HepG2 (cell line): ENCODE data around the gene PSEN2. TPM values are rescaled to one million over a fixed set of nuclear protein-coding genes. Genes with fewer than 3 reads are reported as not detected.

Experiments used
- CENPT ChIP-seq: sonication (generic); formaldehyde crosslinking; IDR thresholded peaks from 2 replicates; pipeline ENCODE4 v1.8.0; 2022; ENCODE audit warnings: low read depth, mild to moderate bottlenecking, moderate library complexity, missing genetic modification reagents
- FOSL1 ChIP-seq: sonication (generic); formaldehyde crosslinking; IDR thresholded peaks from 2 replicates; pipeline ENCODE4 v1.9.0; 2021; ENCODE audit warnings: missing genetic modification reagents, borderline replicate concordance
- IRF1 ChIP-seq: sonication (generic); formaldehyde crosslinking; IDR thresholded peaks from 2 replicates; pipeline ENCODE4 v1.4.0; 2020; ENCODE audit warnings: low read depth, mild to moderate bottlenecking, missing genetic modification reagents
- MTA1 ChIP-seq: sonication (generic); formaldehyde crosslinking; IDR thresholded peaks from 2 replicates; pipeline ENCODE4 v1.4.0; 2020; ENCODE audit warnings: missing genetic modification reagents, mild to moderate bottlenecking, borderline replicate concordance
- MYC ChIP-seq: sonication (generic); formaldehyde crosslinking; IDR thresholded peaks from 2 replicates; pipeline ENCODE4 v1.9.0; 2021; ENCODE audit warnings: missing genetic modification reagents, borderline replicate concordance
- RAD21 ChIP-seq: fragments of 450-650 bp; formaldehyde crosslinking; IDR thresholded peaks from 2 replicates; pipeline ENCODE4 v1.5.0; 2020; ENCODE audit warnings: mild to moderate bottlenecking
- RFXANK ChIP-seq: IDR thresholded peaks from 2 replicates; pipeline ENCODE4 v1.6.1; 2016
- SP4 ChIP-seq: sonication (generic); formaldehyde crosslinking; IDR thresholded peaks from 2 replicates; pipeline ENCODE4 v1.8.1; 2023; ENCODE audit warnings: mild to moderate bottlenecking, missing genetic modification reagents
- SRF ChIP-seq: IDR thresholded peaks from 2 replicates; pipeline ENCODE4 v1.6.1; 2011; ENCODE audit warnings: mild to moderate bottlenecking, low read depth, low read length, moderate library complexity
- ZNF180 ChIP-seq: sonication (generic); formaldehyde crosslinking; IDR thresholded peaks from 2 replicates; pipeline ENCODE4 v1.4.0; 2020; ENCODE audit warnings: low read depth, missing genetic modification reagents, borderline replicate concordance
- polyA plus RNA-seq, 8 experiments: library from polyadenylated mRNA; depleted of rRNA in 3 of 8; stranded (reverse) in 7 of 8; unstranded in 1 of 8; fragments of >200 nt; fragmentation: Illumina TruSeq in 4 of 8; extraction: Trizol in 4 of 8; gene quantifications; 2 replicates each; pipeline versions ENCODE4 v1.2.1 to v1.2.3, GENCODE V29; 2011 to 2016; ENCODE audit warnings: low read depth in 4 of 8, missing spikeins in 1 of 8, mixed read lengths in 1 of 8; ENCODE audit not compliant: insufficient read depth in 1 of 8
- total RNA-seq, 5 experiments: library from RNA; depleted of rRNA; stranded (reverse); fragments of >200 nt; fragmentation: Illumina TruSeq; extraction: Trizol; gene quantifications; 2 replicates each; pipeline ENCODE4 v1.2.3, GENCODE V29; 2016; ENCODE audit warnings: low read depth in 1 of 5
- TF ChIP-seq, protein P1 (sequence below): sonication (generic); formaldehyde crosslinking; IDR thresholded peaks from 2 replicates; pipeline ENCODE4 v1.4.0; 2020; ENCODE audit warnings: missing genetic modification reagents, borderline replicate concordance
- TF ChIP-seq, protein P2 (sequence below): sonication (generic); formaldehyde crosslinking; IDR thresholded peaks from 2 replicates; pipeline ENCODE4 v1.5.0; 2020; ENCODE audit warnings: mild to moderate bottlenecking, missing genetic modification reagents, borderline replicate concordance
- TF ChIP-seq, protein P3 (sequence below): sonication (generic); formaldehyde crosslinking; IDR thresholded peaks from 2 replicates; pipeline ENCODE4 v1.9.0; 2021; ENCODE audit warnings: missing genetic modification reagents, borderline replicate concordance
- TF ChIP-seq, protein P4 (sequence below): sonication (generic); formaldehyde crosslinking; IDR thresholded peaks from 2 replicates; pipeline ENCODE4 v1.5.0; 2020; ENCODE audit warnings: mild to moderate bottlenecking, missing genetic modification reagents

PSEN2 gene
- total and polyA plus RNA-seq, 2 of the 13 experiments (the other 11 are each of a cell fraction or from before 2014, with no cell fraction given): 5.9 to 13.1 TPM

- TF ChIP-seq, protein P1, sequence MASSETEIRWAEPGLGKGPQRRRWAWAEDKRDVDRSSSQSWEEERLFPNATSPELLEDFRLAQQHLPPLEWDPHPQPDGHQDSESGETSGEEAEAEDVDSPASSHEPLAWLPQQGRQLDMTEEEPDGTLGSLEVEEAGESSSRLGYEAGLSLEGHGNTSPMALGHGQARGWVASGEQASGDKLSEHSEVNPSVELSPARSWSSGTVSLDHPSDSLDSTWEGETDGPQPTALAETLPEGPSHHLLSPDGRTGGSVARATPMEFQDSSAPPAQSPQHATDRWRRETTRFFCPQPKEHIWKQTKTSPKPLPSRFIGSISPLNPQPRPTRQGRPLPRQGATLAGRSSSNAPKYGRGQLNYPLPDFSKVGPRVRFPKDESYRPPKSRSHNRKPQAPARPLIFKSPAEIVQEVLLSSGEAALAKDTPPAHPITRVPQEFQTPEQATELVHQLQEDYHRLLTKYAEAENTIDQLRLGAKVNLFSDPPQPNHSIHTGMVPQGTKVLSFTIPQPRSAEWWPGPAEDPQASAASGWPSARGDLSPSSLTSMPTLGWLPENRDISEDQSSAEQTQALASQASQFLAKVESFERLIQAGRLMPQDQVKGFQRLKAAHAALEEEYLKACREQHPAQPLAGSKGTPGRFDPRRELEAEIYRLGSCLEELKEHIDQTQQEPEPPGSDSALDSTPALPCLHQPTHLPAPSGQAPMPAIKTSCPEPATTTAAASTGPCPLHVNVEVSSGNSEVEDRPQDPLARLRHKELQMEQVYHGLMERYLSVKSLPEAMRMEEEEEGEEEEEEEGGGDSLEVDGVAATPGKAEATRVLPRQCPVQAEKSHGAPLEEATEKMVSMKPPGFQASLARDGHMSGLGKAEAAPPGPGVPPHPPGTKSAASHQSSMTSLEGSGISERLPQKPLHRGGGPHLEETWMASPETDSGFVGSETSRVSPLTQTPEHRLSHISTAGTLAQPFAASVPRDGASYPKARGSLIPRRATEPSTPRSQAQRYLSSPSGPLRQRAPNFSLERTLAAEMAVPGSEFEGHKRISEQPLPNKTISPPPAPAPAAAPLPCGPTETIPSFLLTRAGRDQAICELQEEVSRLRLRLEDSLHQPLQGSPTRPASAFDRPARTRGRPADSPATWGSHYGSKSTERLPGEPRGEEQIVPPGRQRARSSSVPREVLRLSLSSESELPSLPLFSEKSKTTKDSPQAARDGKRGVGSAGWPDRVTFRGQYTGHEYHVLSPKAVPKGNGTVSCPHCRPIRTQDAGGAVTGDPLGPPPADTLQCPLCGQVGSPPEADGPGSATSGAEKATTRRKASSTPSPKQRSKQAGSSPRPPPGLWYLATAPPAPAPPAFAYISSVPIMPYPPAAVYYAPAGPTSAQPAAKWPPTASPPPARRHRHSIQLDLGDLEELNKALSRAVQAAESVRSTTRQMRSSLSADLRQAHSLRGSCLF (CRISPR knock-in tag): no peak
- TF ChIP-seq CENPT (CRISPR knock-in tag): no peak
- TF ChIP-seq FOSL1 (CRISPR knock-in tag): no peak
- peak; percentile 88 for TF ChIP-seq SP4 (CRISPR knock-in tag)
- no peak for TF ChIP-seq ZNF180 (CRISPR knock-in tag)
- TF ChIP-seq SRF: no peak
- no peak for TF ChIP-seq RFXANK (CRISPR knock-in tag)
- TF ChIP-seq MTA1 (CRISPR knock-in tag): no peak
- TF ChIP-seq, protein P2, sequence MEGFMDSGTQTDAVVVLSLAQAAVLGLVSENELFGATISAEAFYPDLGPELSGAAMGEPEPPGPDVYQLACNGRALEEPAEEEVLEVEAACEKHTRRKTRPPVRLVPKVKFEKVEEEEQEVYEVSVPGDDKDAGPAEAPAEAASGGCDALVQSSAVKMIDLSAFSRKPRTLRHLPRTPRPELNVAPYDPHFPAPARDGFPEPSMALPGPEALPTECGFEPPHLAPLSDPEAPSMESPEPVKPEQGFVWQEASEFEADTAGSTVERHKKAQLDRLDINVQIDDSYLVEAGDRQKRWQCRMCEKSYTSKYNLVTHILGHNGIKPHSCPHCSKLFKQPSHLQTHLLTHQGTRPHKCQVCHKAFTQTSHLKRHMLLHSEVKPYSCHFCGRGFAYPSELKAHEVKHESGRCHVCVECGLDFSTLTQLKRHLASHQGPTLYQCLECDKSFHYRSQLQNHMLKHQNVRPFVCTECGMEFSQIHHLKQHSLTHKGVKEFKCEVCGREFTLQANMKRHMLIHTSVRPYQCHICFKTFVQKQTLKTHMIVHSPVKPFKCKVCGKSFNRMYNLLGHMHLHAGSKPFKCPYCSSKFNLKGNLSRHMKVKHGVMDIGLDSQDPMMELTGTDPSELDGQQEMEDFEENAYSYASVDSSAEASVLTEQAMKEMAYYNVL (CRISPR knock-in tag): no peak
- no peak for TF ChIP-seq IRF1 (CRISPR knock-in tag)
- peak; percentile 61 for TF ChIP-seq RAD21 (CRISPR knock-in tag)
- TF ChIP-seq, protein P3, sequence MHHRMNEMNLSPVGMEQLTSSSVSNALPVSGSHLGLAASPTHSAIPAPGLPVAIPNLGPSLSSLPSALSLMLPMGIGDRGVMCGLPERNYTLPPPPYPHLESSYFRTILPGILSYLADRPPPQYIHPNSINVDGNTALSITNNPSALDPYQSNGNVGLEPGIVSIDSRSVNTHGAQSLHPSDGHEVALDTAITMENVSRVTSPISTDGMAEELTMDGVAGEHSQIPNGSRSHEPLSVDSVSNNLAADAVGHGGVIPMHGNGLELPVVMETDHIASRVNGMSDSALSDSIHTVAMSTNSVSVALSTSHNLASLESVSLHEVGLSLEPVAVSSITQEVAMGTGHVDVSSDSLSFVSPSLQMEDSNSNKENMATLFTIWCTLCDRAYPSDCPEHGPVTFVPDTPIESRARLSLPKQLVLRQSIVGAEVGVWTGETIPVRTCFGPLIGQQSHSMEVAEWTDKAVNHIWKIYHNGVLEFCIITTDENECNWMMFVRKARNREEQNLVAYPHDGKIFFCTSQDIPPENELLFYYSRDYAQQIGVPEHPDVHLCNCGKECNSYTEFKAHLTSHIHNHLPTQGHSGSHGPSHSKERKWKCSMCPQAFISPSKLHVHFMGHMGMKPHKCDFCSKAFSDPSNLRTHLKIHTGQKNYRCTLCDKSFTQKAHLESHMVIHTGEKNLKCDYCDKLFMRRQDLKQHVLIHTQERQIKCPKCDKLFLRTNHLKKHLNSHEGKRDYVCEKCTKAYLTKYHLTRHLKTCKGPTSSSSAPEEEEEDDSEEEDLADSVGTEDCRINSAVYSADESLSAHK (CRISPR knock-in tag): no peak
- TF ChIP-seq, protein P4, sequence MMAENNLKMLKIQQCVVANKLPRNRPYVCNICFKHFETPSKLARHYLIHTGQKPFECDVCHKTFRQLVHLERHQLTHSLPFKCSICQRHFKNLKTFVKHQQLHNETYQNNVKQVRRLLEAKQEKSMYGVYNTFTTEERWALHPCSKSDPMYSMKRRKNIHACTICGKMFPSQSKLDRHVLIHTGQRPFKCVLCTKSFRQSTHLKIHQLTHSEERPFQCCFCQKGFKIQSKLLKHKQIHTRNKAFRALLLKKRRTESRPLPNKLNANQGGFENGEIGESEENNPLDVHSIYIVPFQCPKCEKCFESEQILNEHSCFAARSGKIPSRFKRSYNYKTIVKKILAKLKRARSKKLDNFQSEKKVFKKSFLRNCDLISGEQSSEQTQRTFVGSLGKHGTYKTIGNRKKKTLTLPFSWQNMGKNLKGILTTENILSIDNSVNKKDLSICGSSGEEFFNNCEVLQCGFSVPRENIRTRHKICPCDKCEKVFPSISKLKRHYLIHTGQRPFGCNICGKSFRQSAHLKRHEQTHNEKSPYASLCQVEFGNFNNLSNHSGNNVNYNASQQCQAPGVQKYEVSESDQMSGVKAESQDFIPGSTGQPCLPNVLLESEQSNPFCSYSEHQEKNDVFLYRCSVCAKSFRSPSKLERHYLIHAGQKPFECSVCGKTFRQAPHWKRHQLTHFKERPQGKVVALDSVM (CRISPR knock-in tag): no peak
- TF ChIP-seq MYC: peak; percentile 93
These were observed 69.8 kb downstream of the PSEN2 start, which contains the start of gene COQ8A (continued) for GRCh38 chr1:226940029-226940805.
